OCI-LY7 (cell line): ENCODE measurements around the gene C10orf143. TPM values are rescaled to one million over a fixed set of nuclear protein-coding genes. Genes with fewer than 3 reads are reported as not detected.

Source experiments
- BruUV-seq: library from RNA; stranded (reverse); fragments of 400-500 nt; replicated peaks from 2 replicates; lab custom pipeline; 2021; lab: Mats Ljungman, UMichigan
- CTCF ChIA-PET: fragments of 300-600 bp; sonication (Branson Sonifier 250); formaldehyde crosslinking; loops from one replicate; lab custom pipeline; 2022; ENCODE audit warnings: antibody characterized with exemption; ENCODE audit not compliant: unreplicated experiment; lab: Charles Lee
- POLR2A ChIA-PET: fragments of 300-600 bp; sonication (Branson Sonifier 250); formaldehyde crosslinking; loops from one replicate; lab custom pipeline; 2022; ENCODE audit warnings: antibody characterized with exemption; lab: Charles Lee
- DNase-seq: peaks from one replicate; pipeline ENCODE4 v3.0.0-alpha.2; 2015; ENCODE audit warnings: low spot score
- H2AFZ ChIP-seq: fragments of 200-600 bp; sonication (generic), shearing (Covaris generic); 2 replicates; pipeline ENCODE4 v1.6.1; 2014; ENCODE audit warnings: mild to moderate bottlenecking, antibody characterized with exemption, low read length, moderate library complexity
- H3K27ac ChIP-seq: fragments of 200-600 bp; sonication (generic); 2 replicates; pipeline ENCODE4 v1.5.1; 2014; ENCODE audit warnings: mixed run types, low read depth, mild to moderate bottlenecking, moderate library complexity, low read length, inconsistent platforms; ENCODE audit not compliant: poor library complexity, severe bottlenecking
- H3K36me3 ChIP-seq: fragments of 200-600 bp; sonication (generic); 2 replicates; pipeline ENCODE4 v1.6.1; 2014; ENCODE audit warnings: mild to moderate bottlenecking, antibody characterized with exemption, low read length, moderate library complexity, mixed read lengths; ENCODE audit not compliant: insufficient read depth
- H3K4me1 ChIP-seq: fragments of 200-600 bp; sonication (generic); 2 replicates; pipeline ENCODE4 v1.5.1; 2014; ENCODE audit warnings: mild to moderate bottlenecking, low read length; ENCODE audit not compliant: insufficient read depth, poor library complexity, severe bottlenecking
- H3K4me2 ChIP-seq: fragments of 200-600 bp; sonication (generic); 2 replicates; pipeline ENCODE4 v1.6.1; 2014; ENCODE audit warnings: mild to moderate bottlenecking, low read length
- H3K4me3 ChIP-seq: fragments of 200-600 bp; sonication (generic); 2 replicates; pipeline ENCODE4 v1.5.1; 2014; ENCODE audit warnings: mild to moderate bottlenecking, low read depth, low read length; ENCODE audit not compliant: poor library complexity, severe bottlenecking
- H3K79me2 ChIP-seq: fragments of 200-600 bp; sonication (generic); 2 replicates; pipeline ENCODE4 v1.6.1; 2016; ENCODE audit warnings: low read depth, mild to moderate bottlenecking, low read length, moderate library complexity, mixed read lengths; ENCODE audit not compliant: insufficient read depth
- H3K9me2 ChIP-seq: fragments of 200-600 bp; sonication (generic); 2 replicates; pipeline ENCODE4 v1.6.1; 2016; ENCODE audit warnings: mild to moderate bottlenecking, low read length, mixed read lengths; ENCODE audit not compliant: insufficient read depth
- H3K9me3 ChIP-seq: fragments of 200-600 bp; sonication (generic); 2 replicates; pipeline ENCODE4 v1.6.1; 2014; ENCODE audit warnings: mild to moderate bottlenecking, mixed run types, low read length, mixed read lengths
- H4K20me1 ChIP-seq: fragments of 200-600 bp; sonication (generic); 2 replicates; pipeline ENCODE4 v1.6.1; 2014; ENCODE audit warnings: mild to moderate bottlenecking, antibody characterized with exemption, low read length, moderate library complexity, mixed read lengths; ENCODE audit not compliant: insufficient read depth
- CTCF ChIP-seq: fragments of 200-600 bp; sonication (generic); conservative IDR thresholded peaks from 2 replicates; pipeline ENCODE4 v1.5.1; 2014; ENCODE audit warnings: mild to moderate bottlenecking, antibody characterized with exemption, low read length, moderate library complexity, mixed read lengths
- EZH2phosphoT487 ChIP-seq: fragments of 200-600 bp; sonication (generic); IDR thresholded peaks from 2 replicates; pipeline ENCODE4 v1.6.1; 2018; ENCODE audit warnings: low read depth, borderline replicate concordance, mild to moderate bottlenecking, mixed run types, antibody characterized with exemption, low read length, moderate library complexity, mixed read lengths
- intact Hi-C: fragments of 100-400 bp; cut with micrococcal nuclease; formaldehyde crosslinking; loops from one replicate; pipeline ENCODE4 v1.10.0; 2022; ENCODE audit not compliant: unreplicated experiment
- total RNA-seq, 2 experiments: library from RNA; depleted of rRNA in 1 of 2; stranded (reverse); fragments of >200 nt in 1 of 2; shearing (Covaris generic) in 1 of 2; gene quantifications; 2 replicates each; pipeline ENCODE4 v1.2.3, GENCODE V29; 2014 to 2022

C10orf143 gene
- total RNA-seq, 2 experiments from 2014 or later = 0.88 to 6.4 TPM

- ChIA-PET POLR2A (no interaction called here), CTCF (no interaction called here)
- peaks cover 28% of the 10 kb centered on the region for H3K79me2 ChIP-seq
- H3K4me1 ChIP-seq = peaks cover 24% of the 10 kb centered on the region
- BruUV-seq = no TSS peak
- TF ChIP-seq CTCF = no peak
- TF ChIP-seq EZH2phosphoT487 = no peak
- H3K27ac ChIP-seq = no peak overlapping the region
- intact Hi-C loops = no loop called here
- DNase-seq = no peak
- H3K4me2 ChIP-seq = peak overlapping the region; percentile 98
- no peaks in the 10 kb centered on the region for H3K9me2 ChIP-seq
- H3K36me3 ChIP-seq = no peaks in the 10 kb centered on the region; the same call in 1 of the 2 replicates
- H2AFZ ChIP-seq = no peak overlapping the region
- no peaks in the 10 kb centered on the region for H3K9me3 ChIP-seq
- no peak overlapping the region for H3K4me3 ChIP-seq
- H4K20me1 ChIP-seq = peaks cover 10% of the 10 kb centered on the region; the same call in 1 of the 2 replicates
Measured at GRCh38 chr10:130112821-130113220, 2.2 kb upstream of the C10orf143 start.

GRCh38 chr10:130111852-130112180, 1.2 kb upstream of the C10orf143 start:
- Histone ChIP-seq H3K4me2 (peak overlapping the region; percentile 98), H3K4me3 (peak overlapping the region; percentile 95), H3K79me2 (peaks cover 28% of the 10 kb centered on the region), H3K36me3 (no peaks in the 10 kb centered on the region; the same call in 1 of the 2 replicates), H3K27ac (peak overlapping the region; percentile 80), H3K9me2 (no peaks in the 10 kb centered on the region), H3K9me3 (no peaks in the 10 kb centered on the region), H4K20me1 (peaks cover 10% of the 10 kb centered on the region; the same call in 1 of the 2 replicates), H3K4me1 (peaks cover 34% of the 10 kb centered on the region), H2AFZ (peak overlapping the region; percentile 58; the same call in 1 of the 2 replicates)
- POLR2A ChIA-PET = interaction anchor here (0.5 to 3.2 kb wide), 7 partner anchors 12 to 41 kb away, joined by 3 to 64 read pairs (median 8); partner anchors contain the start of gene GLRX3
- no TSS peak for BruUV-seq
- no peak for TF ChIP-seq CTCF
- no peak for TF ChIP-seq EZH2phosphoT487
- CTCF ChIA-PET = interaction anchor here (1.4 kb wide), 1 partner anchor 25 kb away, joined by 5 read pairs; the partner anchor contains the start of gene GLRX3
- DNase-seq = peak; percentile 56
- intact Hi-C loops = loop anchor here (1.0 kb wide), 1 partner anchor 24 kb away; the partner anchor contains the start of gene GLRX3
